Measurements from ENCODE around the gene TBC1D14. TPM values are rescaled to one million over a fixed set of nuclear protein-coding genes. Genes with fewer than 3 reads are reported as not detected.

TBC1D14 gene
- total RNA-seq, 1 experiment from 2014 or later: 44.3 TPM

DNA sequence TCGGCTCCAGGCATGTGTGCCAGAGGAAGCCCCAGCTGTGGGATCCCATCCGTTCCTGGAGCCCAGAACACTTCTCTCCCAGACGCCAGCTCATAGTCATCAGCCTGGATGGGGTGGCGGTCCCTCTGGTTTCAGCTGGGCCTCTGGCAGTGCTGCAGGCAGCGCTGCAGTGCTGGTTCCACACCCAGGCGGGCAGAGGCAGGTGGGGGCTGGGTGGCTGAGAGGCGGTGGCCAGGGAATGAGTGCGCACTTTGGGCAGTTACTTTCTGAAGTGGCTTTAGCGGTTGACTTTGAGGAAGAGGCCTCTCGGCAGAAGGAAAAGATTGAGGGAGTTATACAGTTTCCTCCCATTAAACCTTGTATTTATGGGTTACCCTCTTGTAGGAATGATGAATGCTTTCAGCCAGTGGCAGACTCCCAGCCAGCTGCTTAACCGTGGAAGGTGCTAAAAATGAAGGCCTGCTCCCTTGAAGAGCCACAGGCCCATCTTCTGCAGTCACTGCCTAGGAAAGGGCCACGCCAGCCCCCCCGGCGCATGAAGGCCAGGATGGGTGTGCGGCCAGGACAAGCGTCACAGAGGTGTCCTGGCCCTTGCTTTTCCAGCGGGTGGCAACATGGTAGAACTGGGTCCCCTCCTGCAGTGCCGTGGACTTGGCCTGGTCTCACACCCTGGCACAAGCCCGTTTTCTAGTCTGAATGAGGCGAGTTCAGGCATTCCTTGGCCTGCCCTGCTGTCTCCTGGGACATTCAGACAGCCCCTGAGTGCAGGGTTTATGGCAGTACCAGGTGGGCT is 143.5 kb downstream of the TBC1D14 start:
- no peak for DNase-seq (ENCODE audit: low spot score)
- H3K36me3 ChIP-seq (ENCODE audit: insufficient read depth, low read length, poor library complexity, severe bottlenecking): peaks cover 16% of the 10 kb centered on the region
- H3K4me3 ChIP-seq (ENCODE audit: low read depth, low read length, poor library complexity, severe bottlenecking): no peak overlapping the region
- BruUV-seq (replicated peaks): no TSS peak
- H3K27me3 ChIP-seq (replicated peaks; ENCODE audit: insufficient read depth, low read depth, low read length, poor library complexity): no peaks in the 10 kb centered on the region
- intact Hi-C loops (cut with micrococcal nuclease; ENCODE audit: unreplicated experiment): no loop called here
- CTCF ChIA-PET: no interaction called here
- H3K4me1 ChIP-seq (ENCODE audit: insufficient read depth, low read length, poor library complexity, severe bottlenecking): no peaks in the 10 kb centered on the region
- no peak overlapping the region for H3K27ac ChIP-seq (ENCODE audit: low read depth, low read length, poor library complexity, severe bottlenecking)
- POLR2A ChIA-PET (ENCODE audit: low non-redundant PET): no interaction called here
- TF ChIP-seq, protein P1, sequence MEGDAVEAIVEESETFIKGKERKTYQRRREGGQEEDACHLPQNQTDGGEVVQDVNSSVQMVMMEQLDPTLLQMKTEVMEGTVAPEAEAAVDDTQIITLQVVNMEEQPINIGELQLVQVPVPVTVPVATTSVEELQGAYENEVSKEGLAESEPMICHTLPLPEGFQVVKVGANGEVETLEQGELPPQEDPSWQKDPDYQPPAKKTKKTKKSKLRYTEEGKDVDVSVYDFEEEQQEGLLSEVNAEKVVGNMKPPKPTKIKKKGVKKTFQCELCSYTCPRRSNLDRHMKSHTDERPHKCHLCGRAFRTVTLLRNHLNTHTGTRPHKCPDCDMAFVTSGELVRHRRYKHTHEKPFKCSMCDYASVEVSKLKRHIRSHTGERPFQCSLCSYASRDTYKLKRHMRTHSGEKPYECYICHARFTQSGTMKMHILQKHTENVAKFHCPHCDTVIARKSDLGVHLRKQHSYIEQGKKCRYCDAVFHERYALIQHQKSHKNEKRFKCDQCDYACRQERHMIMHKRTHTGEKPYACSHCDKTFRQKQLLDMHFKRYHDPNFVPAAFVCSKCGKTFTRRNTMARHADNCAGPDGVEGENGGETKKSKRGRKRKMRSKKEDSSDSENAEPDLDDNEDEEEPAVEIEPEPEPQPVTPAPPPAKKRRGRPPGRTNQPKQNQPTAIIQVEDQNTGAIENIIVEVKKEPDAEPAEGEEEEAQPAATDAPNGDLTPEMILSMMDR (conservative IDR thresholded peaks at IDR 0.05; ENCODE audit: low read depth, low read length): no peak
- TF ChIP-seq EZH2 (IDR thresholded peaks at IDR 0.05; ENCODE audit: borderline replicate concordance, low read depth, low read length, poor library complexity, severe bottlenecking): no peak
- H3K9me3 ChIP-seq (ENCODE audit: low read depth, low read length, poor library complexity, severe bottlenecking): no peaks in the 10 kb centered on the region

DNA sequence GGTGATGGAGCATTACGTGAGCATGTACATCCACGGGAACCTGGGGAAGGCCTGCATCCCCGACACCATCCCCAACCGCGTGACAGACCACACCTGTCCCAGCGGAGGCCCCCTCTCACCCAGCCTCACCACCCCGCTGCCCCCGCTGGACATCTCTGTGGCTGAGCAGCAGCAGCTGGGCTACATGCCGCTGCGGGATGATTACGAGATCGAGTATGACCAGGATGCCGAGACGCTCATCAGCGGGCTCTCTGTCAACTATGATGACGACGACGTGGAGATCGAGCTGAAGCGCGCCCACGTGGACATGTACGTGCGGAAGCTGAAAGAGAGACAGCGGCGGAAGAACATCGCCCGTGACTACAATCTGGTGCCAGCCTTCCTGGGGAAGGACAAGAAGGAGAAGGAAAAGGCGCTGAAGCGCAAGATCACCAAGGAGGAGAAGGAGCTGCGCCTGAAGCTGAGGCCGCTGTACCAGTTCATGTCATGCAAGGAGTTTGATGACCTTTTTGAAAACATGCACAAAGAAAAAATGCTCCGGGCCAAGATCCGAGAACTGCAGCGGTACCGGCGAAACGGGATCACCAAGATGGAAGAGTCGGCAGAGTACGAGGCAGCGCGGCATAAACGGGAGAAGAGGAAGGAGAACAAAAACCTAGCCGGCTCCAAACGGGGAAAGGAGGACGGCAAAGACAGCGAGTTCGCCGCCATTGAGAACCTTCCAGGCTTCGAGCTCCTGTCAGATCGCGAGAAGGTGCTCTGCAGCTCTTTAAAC is 144.7 kb downstream of the TBC1D14 start:
- H3K4me1 ChIP-seq (ENCODE audit: insufficient read depth, low read length, poor library complexity, severe bottlenecking): no peaks in the 10 kb centered on the region
- no peak for TF ChIP-seq EZH2 (IDR thresholded peaks at IDR 0.05; ENCODE audit: borderline replicate concordance, low read depth, low read length, poor library complexity, severe bottlenecking)
- TF ChIP-seq, protein P1 (conservative IDR thresholded peaks at IDR 0.05; ENCODE audit: low read depth, low read length): no peak
- DNase-seq (ENCODE audit: low spot score): no peak
- no TSS peak for BruUV-seq (replicated peaks)
- H3K27ac ChIP-seq (ENCODE audit: low read depth, low read length, poor library complexity, severe bottlenecking): no peak overlapping the region
- peaks cover 27% of the 10 kb centered on the region for H3K36me3 ChIP-seq (ENCODE audit: insufficient read depth, low read length, poor library complexity, severe bottlenecking)
- no peak overlapping the region for H3K4me3 ChIP-seq (ENCODE audit: low read depth, low read length, poor library complexity, severe bottlenecking)
- intact Hi-C loops (cut with micrococcal nuclease; ENCODE audit: unreplicated experiment): no loop called here
- ChIA-PET POLR2A (ENCODE audit: low non-redundant PET) (no interaction called here), CTCF (no interaction called here)
- H3K9me3 ChIP-seq (ENCODE audit: low read depth, low read length, poor library complexity, severe bottlenecking): no peaks in the 10 kb centered on the region
- H3K27me3 ChIP-seq (replicated peaks; ENCODE audit: insufficient read depth, low read depth, low read length, poor library complexity): no peaks in the 10 kb centered on the region

DNA sequence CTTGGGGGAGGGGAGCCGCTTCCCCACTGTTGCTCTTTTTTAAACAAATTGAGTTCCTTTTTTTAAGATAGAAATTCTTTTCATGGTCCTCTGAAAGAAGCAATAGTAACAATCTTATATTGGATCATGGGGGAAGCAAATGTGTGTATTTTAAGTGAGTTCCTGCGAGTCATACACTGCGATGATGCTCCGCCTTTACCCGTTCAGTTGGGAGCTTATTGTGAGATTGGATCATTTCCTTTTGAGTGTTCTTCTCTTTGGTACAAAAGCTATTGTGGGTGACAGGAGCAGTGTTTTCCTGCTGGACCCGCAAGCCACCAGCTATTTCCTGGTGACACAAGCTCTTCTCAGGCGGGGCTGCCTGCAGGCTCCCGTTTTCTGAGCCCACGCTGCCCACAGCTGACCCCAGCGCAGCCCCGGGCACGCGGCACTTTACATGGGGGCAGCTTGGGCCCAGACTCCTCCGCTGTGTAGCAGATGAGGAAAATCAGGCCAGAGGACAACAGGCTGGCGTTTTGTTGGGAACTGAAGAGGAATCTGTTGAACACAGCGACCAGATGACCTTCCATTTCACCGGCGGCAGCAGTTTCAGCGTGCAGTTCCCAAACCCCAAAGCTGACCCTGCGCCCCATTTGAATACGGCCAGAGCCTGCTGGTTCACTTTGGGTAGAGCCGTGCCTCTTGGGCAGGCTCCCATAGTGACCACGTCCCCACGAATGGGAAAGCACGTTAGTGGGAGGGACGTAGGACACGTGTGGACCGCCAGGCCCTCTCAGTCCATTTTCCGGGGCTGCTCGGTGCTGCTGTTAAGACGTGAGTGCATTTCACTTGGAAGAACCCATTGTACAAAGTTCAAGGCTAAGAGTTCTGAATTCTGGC is 145.7 kb downstream of the TBC1D14 start:
- no peak overlapping the region for H3K27ac ChIP-seq (ENCODE audit: low read depth, low read length, poor library complexity, severe bottlenecking)
- DNase-seq (ENCODE audit: low spot score): no peak
- no peaks in the 10 kb centered on the region for H3K9me3 ChIP-seq (ENCODE audit: low read depth, low read length, poor library complexity, severe bottlenecking)
- TF ChIP-seq, protein P1 (conservative IDR thresholded peaks at IDR 0.05; ENCODE audit: low read depth, low read length): no peak
- no peak for TF ChIP-seq EZH2 (IDR thresholded peaks at IDR 0.05; ENCODE audit: borderline replicate concordance, low read depth, low read length, poor library complexity, severe bottlenecking)
- no peak overlapping the region for H3K4me3 ChIP-seq (ENCODE audit: low read depth, low read length, poor library complexity, severe bottlenecking)
- intact Hi-C loops (cut with micrococcal nuclease; ENCODE audit: unreplicated experiment): no loop called here
- ChIA-PET CTCF (no interaction called here), POLR2A (ENCODE audit: low non-redundant PET) (no interaction called here)
- BruUV-seq (replicated peaks): no TSS peak
- H3K27me3 ChIP-seq (replicated peaks; ENCODE audit: insufficient read depth, low read depth, low read length, poor library complexity): no peaks in the 10 kb centered on the region
- H3K4me1 ChIP-seq (ENCODE audit: insufficient read depth, low read length, poor library complexity, severe bottlenecking): no peaks in the 10 kb centered on the region
- H3K36me3 ChIP-seq (ENCODE audit: insufficient read depth, low read length, poor library complexity, severe bottlenecking): peaks cover 38% of the 10 kb centered on the region
